Gastroesophageal sphincter (tissue), 4 donors: Measurements from ENCODE around the gene SERPINB5. TPM values are rescaled to one million over a fixed set of nuclear protein-coding genes. Genes with fewer than 3 reads are reported as not detected.

ENCODE experiments used
- ATAC-seq: fragments of 150-250 bp; one replicate; pipeline ENCODE4 v1.9.1; 2016; ENCODE audit warnings: mild to moderate bottlenecking, moderate library complexity
- H3K27ac ChIP-seq, 4 donors: fragments of 200-600 bp; sonication (generic) in 3 of 4; 1 replicate in 3 of 4; 2 replicates in 1 of 4; pipeline ENCODE4 v1.5.1; 2016 to 2019
- H3K27me3 ChIP-seq: fragments of 200-600 bp; sonication (generic); one replicate; pipeline ENCODE4 v1.5.1; 2019
- H3K36me3 ChIP-seq, 2 donors: fragments of 200-600 bp; sonication (generic); one replicate each; pipeline ENCODE4 v1.5.1; 2019; ENCODE audit warnings: control low read depth in 1 of 2
- H3K4me1 ChIP-seq, 3 donors: fragments of 200-600 bp; sonication (generic); 1 replicate in 2 of 3; 2 replicates in 1 of 3; pipeline ENCODE4 v1.5.1; 2016 to 2019; ENCODE audit warnings: control low read depth in 2 of 3
- H3K4me3 ChIP-seq, 2 donors: fragments of 200-600 bp; sonication (generic); one replicate each; pipeline ENCODE4 v1.5.1; 2019; ENCODE audit warnings: mild to moderate bottlenecking in 1 of 2, moderate library complexity in 1 of 2
- H3K9me3 ChIP-seq, 3 donors: fragments of 200-600 bp; sonication (generic); one replicate each; pipeline ENCODE4 v1.5.1; 2017 to 2019; ENCODE audit warnings: control low read depth in 2 of 3
- EP300 ChIP-seq: sonication (generic); formaldehyde crosslinking; IDR thresholded peaks from one replicate; pipeline ENCODE4 v1.6.1; 2017; ENCODE audit warnings: antibody characterized with exemption, mild to moderate bottlenecking
- POLR2A ChIP-seq, 2 donors: fragments of 450-650 bp; IDR thresholded peaks; one replicate each; pipeline ENCODE4 v1.6.1; 2017; ENCODE audit warnings: antibody characterized with exemption in 2 of 2, mild to moderate bottlenecking in 2 of 2, moderate library complexity in 1 of 2
- POLR2AphosphoS5 ChIP-seq: sonication (generic); formaldehyde crosslinking; IDR thresholded peaks from one replicate; pipeline ENCODE4 v1.6.1; 2017; ENCODE audit warnings: antibody characterized with exemption
- WGBS, 2 donors: methylation state at CpG; one replicate each; pipeline ENCODE4 v1.1.5; 2018; ENCODE audit warnings: low coverage in 1 of 2; 5-methylcytosine and 5-hydroxymethylcytosine counted together
- total RNA-seq, 4 donors: library from RNA; depleted of rRNA; stranded (reverse); fragments of >200 nt; gene quantifications; one replicate each; pipeline ENCODE4 v1.1.0, GENCODE V29; 2016
- TF ChIP-seq, protein P1 (sequence below), 4 experiments: fragments of 200-600 bp in 2 of 4; fragments of 450-650 bp in 2 of 4; sonication (generic) in 1 of 4; IDR thresholded peaks; one replicate each; pipeline ENCODE4 v1.5.1; 2017 to 2019; ENCODE audit warnings: antibody characterized with exemption in 4 of 4, mild to moderate bottlenecking in 2 of 4, moderate library complexity in 2 of 4

Gene SERPINB5
- total RNA-seq, 4 donors from 2014 or later: 0.13 to 11.5 (median 1.1) TPM; not detected in 1

DNA sequence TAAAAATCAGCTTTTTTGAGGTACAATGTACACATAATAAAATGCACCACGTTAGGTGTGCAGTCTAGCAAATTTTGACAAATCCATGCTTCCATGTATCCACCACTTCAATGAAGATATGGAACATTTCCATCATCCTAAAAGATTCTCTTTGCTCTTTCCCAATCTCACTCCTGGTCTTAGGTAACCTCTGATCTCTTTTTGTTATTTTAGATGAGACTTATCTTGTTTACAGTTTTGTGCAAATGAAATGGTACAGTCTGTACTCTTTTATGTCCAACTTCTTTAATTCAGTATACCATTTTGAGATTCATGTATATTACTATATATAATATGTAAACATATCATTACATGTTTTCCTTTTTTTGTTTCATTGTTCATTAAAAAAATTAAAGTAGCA lies 16.3 kb upstream of the SERPINB5 start:
- WGBS, 2 donors: 57 to 67% methylated on average over 1 of the region's 1 CpG
- no peaks in the 10 kb centered on the region for H3K9me3 ChIP-seq

DNA sequence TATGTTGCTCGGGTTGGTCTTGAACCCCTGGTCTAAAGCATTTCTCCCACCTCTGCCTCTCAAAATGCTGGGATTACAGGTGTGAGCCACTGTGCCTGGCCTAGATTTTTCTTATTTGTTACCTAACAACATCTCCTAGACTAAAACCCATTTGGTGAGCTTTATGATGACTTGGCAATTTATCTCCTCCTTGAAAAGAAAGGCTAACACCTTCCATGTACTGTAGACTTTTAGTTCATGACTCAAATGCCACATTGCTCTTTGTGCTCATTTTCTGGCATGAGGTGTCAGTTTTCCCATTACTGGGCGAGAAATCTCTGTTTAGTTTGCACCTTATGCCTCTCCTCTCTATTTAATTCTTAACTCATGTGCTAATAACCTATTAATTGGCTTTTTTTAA lies 12.3 kb upstream of the SERPINB5 start:
- TF ChIP-seq POLR2AphosphoS5 (no peak), POLR2A (IDR thresholded peaks at IDR 0.05) (no peak), EP300 (no peak)
- TF ChIP-seq, protein P1, sequence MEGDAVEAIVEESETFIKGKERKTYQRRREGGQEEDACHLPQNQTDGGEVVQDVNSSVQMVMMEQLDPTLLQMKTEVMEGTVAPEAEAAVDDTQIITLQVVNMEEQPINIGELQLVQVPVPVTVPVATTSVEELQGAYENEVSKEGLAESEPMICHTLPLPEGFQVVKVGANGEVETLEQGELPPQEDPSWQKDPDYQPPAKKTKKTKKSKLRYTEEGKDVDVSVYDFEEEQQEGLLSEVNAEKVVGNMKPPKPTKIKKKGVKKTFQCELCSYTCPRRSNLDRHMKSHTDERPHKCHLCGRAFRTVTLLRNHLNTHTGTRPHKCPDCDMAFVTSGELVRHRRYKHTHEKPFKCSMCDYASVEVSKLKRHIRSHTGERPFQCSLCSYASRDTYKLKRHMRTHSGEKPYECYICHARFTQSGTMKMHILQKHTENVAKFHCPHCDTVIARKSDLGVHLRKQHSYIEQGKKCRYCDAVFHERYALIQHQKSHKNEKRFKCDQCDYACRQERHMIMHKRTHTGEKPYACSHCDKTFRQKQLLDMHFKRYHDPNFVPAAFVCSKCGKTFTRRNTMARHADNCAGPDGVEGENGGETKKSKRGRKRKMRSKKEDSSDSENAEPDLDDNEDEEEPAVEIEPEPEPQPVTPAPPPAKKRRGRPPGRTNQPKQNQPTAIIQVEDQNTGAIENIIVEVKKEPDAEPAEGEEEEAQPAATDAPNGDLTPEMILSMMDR (IDR thresholded peaks at IDR 0.05): no peak
- no peaks in the 10 kb centered on the region for H3K4me1 ChIP-seq
- no peak overlapping the region for H3K27ac ChIP-seq
- WGBS, 2 donors: 84 to 86% methylated on average over 2 of the region's 2 CpGs
- no peak for ATAC-seq
- H3K9me3 ChIP-seq: no peaks in the 10 kb centered on the region
- no peaks in the 10 kb centered on the region for H3K36me3 ChIP-seq
- H3K27me3 ChIP-seq: peaks cover 8% of the 10 kb centered on the region
- H3K4me3 ChIP-seq: no peak overlapping the region

More for the DNA sequence above, 16.3 kb upstream of the SERPINB5 start:
- H3K4me1 ChIP-seq: no peaks in the 10 kb centered on the region
- H3K36me3 ChIP-seq: no peaks in the 10 kb centered on the region
- no peak for ATAC-seq
- no peak overlapping the region for H3K27ac ChIP-seq
- no peak overlapping the region for H3K4me3 ChIP-seq
- peaks cover 8% of the 10 kb centered on the region for H3K27me3 ChIP-seq
- TF ChIP-seq POLR2AphosphoS5 (no peak), POLR2A (IDR thresholded peaks at IDR 0.05) (no peak)

DNA sequence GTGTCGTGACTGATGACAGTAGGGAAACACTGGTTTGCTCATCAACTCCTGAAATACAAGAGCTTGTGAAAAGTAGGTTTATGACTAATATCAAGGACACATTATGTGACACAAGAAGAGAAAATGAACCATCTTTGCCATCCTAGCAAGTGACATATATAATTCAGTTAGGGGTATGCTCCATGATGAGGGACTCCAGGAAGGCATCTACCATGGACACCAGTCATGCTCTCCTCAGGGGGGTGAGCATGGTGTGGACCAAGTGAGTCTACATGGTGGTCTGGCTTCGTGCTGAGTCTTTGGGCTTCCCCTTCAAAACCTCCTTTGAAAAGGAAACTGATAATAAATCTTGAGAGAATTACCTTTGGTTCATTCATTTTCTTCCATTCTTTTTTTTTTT lies 11.7 kb upstream of the SERPINB5 start:
- 55 to 88% methylated on average over 1 to 2 of the region's 2 CpGs for WGBS, 2 donors

DNA sequence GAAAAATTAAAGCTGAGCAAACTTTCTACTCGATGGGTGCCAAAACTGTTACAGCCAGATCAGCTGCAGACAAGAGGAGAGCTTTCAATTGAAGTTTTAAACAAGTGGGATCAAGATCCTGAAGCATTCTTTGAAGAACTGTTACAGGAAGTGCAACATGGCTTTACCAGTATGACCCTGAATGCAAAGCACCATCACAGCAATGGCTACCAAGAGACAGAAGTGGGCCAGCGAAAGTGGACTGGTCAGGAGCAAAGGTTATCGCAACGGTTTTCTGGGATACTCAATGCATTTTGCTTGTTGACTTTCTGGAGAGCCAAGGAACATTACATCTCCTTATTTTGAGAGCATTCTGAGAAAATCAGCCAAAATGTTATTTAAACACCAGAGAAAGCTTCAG lies 9.1 kb upstream of the SERPINB5 start:
- Histone ChIP-seq H3K27ac (no peak overlapping the region), H3K4me3 (no peak overlapping the region), H3K4me1 (no peaks in the 10 kb centered on the region), H3K27me3 (peaks cover 7% of the 10 kb centered on the region), H3K9me3 (no peaks in the 10 kb centered on the region), H3K36me3 (no peaks in the 10 kb centered on the region)
- no peak for ATAC-seq
- TF ChIP-seq EP300 (no peak), POLR2A (IDR thresholded peaks at IDR 0.05) (no peak), POLR2AphosphoS5 (no peak)
- TF ChIP-seq, protein P1 (IDR thresholded peaks at IDR 0.05): no peak
- 81 to 96% methylated on average over 4 of the region's 4 CpGs for WGBS, 2 donors

More for the DNA sequence above, 11.7 kb upstream of the SERPINB5 start:
- no peak for ATAC-seq
- Histone ChIP-seq H3K27ac (no peak overlapping the region), H3K27me3 (peaks cover 8% of the 10 kb centered on the region), H3K4me3 (no peak overlapping the region), H3K4me1 (no peaks in the 10 kb centered on the region), H3K36me3 (no peaks in the 10 kb centered on the region), H3K9me3 (no peaks in the 10 kb centered on the region)
- TF ChIP-seq POLR2A (IDR thresholded peaks at IDR 0.05): no peak
- TF ChIP-seq POLR2AphosphoS5: no peak
- no peak for TF ChIP-seq EP300
- TF ChIP-seq, protein P1 (IDR thresholded peaks at IDR 0.05): no peak

DNA sequence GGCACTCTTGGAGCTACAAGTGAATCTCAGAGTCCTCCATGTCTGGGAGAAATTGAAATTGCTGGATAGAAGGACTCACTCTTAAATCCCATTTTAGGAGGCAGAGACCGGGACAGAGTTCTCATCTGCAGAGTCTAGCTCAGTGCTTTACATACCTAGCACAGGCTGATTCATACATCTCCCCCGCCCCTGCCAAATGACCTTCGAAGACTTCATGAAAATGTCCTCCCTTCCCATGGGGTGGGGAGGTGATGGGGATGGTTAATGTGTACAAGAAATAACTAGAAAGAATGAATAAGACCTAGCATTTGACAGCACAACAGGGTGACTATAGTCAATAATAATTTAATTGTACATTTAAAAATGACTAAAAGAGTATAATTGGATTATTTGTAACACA lies 8.2 kb upstream of the SERPINB5 start:
- no peak overlapping the region for H3K27ac ChIP-seq
- no peaks in the 10 kb centered on the region for H3K9me3 ChIP-seq
- no peak overlapping the region for H3K4me3 ChIP-seq
- WGBS, 2 donors: 94 to 100% methylated on average over 2 to 3 of the region's 3 CpGs
- H3K4me1 ChIP-seq: no peaks in the 10 kb centered on the region
- TF ChIP-seq, protein P1 (IDR thresholded peaks at IDR 0.05): no peak
- H3K36me3 ChIP-seq: no peaks in the 10 kb centered on the region
- H3K27me3 ChIP-seq: no peaks in the 10 kb centered on the region
- ATAC-seq: no peak

DNA sequence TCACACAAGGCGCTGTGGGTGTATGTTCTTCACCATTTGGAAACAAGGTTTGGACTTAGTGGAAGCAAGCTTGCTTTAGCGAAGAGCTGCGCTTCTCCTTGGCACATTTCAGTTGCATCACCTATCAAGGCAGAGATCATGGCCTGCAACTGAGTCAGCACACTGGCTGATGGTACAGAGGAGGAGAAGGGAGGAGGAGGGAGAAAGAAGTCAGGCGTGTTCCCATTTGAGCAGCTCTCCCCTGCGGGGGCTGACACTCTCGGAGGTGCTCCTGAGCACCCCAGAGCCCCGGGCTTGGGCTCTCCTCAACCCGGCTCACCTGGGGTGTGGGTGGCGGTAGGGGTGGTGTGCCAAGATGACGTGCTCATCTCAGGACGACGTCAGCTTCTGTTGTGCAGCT lies 6.0 kb upstream of the SERPINB5 start:
- TF ChIP-seq POLR2A (IDR thresholded peaks at IDR 0.05) (no peak), POLR2AphosphoS5 (no peak), EP300 (no peak)
- TF ChIP-seq, protein P1 (IDR thresholded peaks at IDR 0.05): no peak
- H3K4me3 ChIP-seq: no peak overlapping the region
- no peaks in the 10 kb centered on the region for H3K36me3 ChIP-seq
- H3K9me3 ChIP-seq: no peaks in the 10 kb centered on the region
- no peaks in the 10 kb centered on the region for H3K27me3 ChIP-seq
- no peaks in the 10 kb centered on the region for H3K4me1 ChIP-seq
- H3K27ac ChIP-seq: no peak overlapping the region
- 87 to 100% methylated on average over 2 to 11 of the region's 12 CpGs for WGBS, 2 donors
- ATAC-seq: no peak
